Measurements from ENCODE around the gene NOM1. TPM values are rescaled to one million over a fixed set of nuclear protein-coding genes. Genes with fewer than 3 reads are reported as not detected.
A peak's percentile ranks its signal among the peaks of the same experiment; 100 is the strongest.

Gene NOM1
- total and polyA plus RNA-seq, 2 experiments from 2014 or later, result 17.7 to 36.5 TPM

GRCh38 chr7:157005456-157006204 lies 56.1 kb downstream of the NOM1 start:
- H3K9me3 Mint-ChIP-seq, result peaks cover 2% of the 10 kb centered on the region; the same call in 1 of the 3 replicates
- DNase-seq (ENCODE audit: low spot score) (peak; percentile 68), ATAC-seq (no peak; the same call in 2 of the 3 replicates)
- H3K4me1 Mint-ChIP-seq, result peaks cover 34% of the 10 kb centered on the region
- H3K36me3 ChIP-seq (ENCODE audit: insufficient read depth), result no peaks in the 10 kb centered on the region
- H3K4me3 Mint-ChIP-seq, result peak overlapping the region; percentile 27; the same call in 1 of the 3 replicates
- H3K27ac ChIP-seq (ENCODE audit: low read depth), result no peak overlapping the region
- H3K4me3 ChIP-seq, result peak overlapping the region; percentile 41
- no peaks in the 10 kb centered on the region for H3K9me2 ChIP-seq (ENCODE audit: insufficient read depth)
- H3K79me2 ChIP-seq (replicated peaks; ENCODE audit: insufficient read depth), result no peaks in the 10 kb centered on the region
- TF ChIP-seq EZH2phosphoT487 (IDR thresholded peaks at IDR 0.05; ENCODE audit: unreplicated experiment), result peak; percentile 99
- peak; percentile 100 for TF ChIP-seq EZH2 (IDR thresholded peaks at IDR 0.05; ENCODE audit: low read depth, unreplicated experiment)
- no peak for TF ChIP-seq ZNF331 (CRISPR knock-in tag; IDR thresholded peaks at IDR 0.05; ENCODE audit: low read depth)
- H3F3A ChIP-seq (replicated peaks; ENCODE audit: low read depth), result peaks cover 22% of the 10 kb centered on the region; the same call in 1 of the 2 replicates
- H3K4me1 ChIP-seq (ENCODE audit: insufficient read depth), result peaks cover 63% of the 10 kb centered on the region
- H3K27me3 Mint-ChIP-seq (ENCODE audit: insufficient read depth, low read depth, poor library complexity), result peaks cover 89% of the 10 kb centered on the region
- H3K36me3 Mint-ChIP-seq (ENCODE audit: low read depth), result no peaks in the 10 kb centered on the region
- H3K4me2 ChIP-seq, result peak overlapping the region; percentile 67
- peak overlapping the region; percentile 69 for H2AFZ ChIP-seq
- peaks cover 97% of the 10 kb centered on the region for H3K27me3 ChIP-seq (ENCODE audit: insufficient read depth)
- peaks cover 31% of the 10 kb centered on the region for H4K20me1 ChIP-seq (replicated peaks; ENCODE audit: insufficient read depth)
- no peak overlapping the region for H3K27ac Mint-ChIP-seq

- Histone ChIP-seq H3K4me1 (ENCODE audit: insufficient read depth) (peaks cover 57% of the 10 kb centered on the region), H4K20me1 (replicated peaks; ENCODE audit: insufficient read depth) (peaks cover 31% of the 10 kb centered on the region), H3K4me3 (peak overlapping the region; percentile 41; the same call in 1 of the 2 replicates), H3K79me2 (replicated peaks; ENCODE audit: insufficient read depth) (no peaks in the 10 kb centered on the region), H3K9me2 (ENCODE audit: insufficient read depth) (no peaks in the 10 kb centered on the region), H3K27ac (ENCODE audit: low read depth) (no peak overlapping the region), H2AFZ (peak overlapping the region; percentile 69), H3K36me3 (ENCODE audit: insufficient read depth) (no peaks in the 10 kb centered on the region), H3K4me2 (peak overlapping the region; percentile 67), H3K27me3 (ENCODE audit: insufficient read depth) (peaks cover 97% of the 10 kb centered on the region), H3F3A (replicated peaks; ENCODE audit: low read depth) (peaks cover 25% of the 10 kb centered on the region; the same call in 1 of the 2 replicates)
- peak; percentile 84 for TF ChIP-seq EZH2phosphoT487 (IDR thresholded peaks at IDR 0.05; ENCODE audit: unreplicated experiment)
- no peak for TF ChIP-seq POLR2AphosphoS5 (IDR thresholded peaks at IDR 0.05; ENCODE audit: low read depth)
- peak; percentile 79 for TF ChIP-seq EZH2 (IDR thresholded peaks at IDR 0.05; ENCODE audit: low read depth, unreplicated experiment)
- TF ChIP-seq REST (IDR thresholded peaks at IDR 0.05; ENCODE audit: unreplicated experiment), result no peak
- ATAC-seq, result peak; percentile 1; the same call in 2 of the 3 replicates
- H3K27me3 Mint-ChIP-seq (ENCODE audit: insufficient read depth, low read depth, poor library complexity), result peaks cover 87% of the 10 kb centered on the region
- no peaks in the 10 kb centered on the region for H3K36me3 Mint-ChIP-seq (ENCODE audit: low read depth)
- DNase-seq (ENCODE audit: low spot score), result peak; percentile 67
- H3K27ac Mint-ChIP-seq, result no peak overlapping the region
- 0 out of 3 replicates have a peak, but pooled peaks cover under 1% of the 10 kb centered on the region for H3K9me3 Mint-ChIP-seq
- H3K4me3 Mint-ChIP-seq, result 0 out of 3 replicates have a peak overlapping the region, but pooled peaks have one; percentile 27
- peaks cover 30% of the 10 kb centered on the region for H3K4me1 Mint-ChIP-seq
Measured at GRCh38 chr7:157006205-157006747, 56.8 kb downstream of the NOM1 start.

All from GM23338 (cell line).